ENCODE results near the gene ZNF528.

Gene ZNF528

DNA sequence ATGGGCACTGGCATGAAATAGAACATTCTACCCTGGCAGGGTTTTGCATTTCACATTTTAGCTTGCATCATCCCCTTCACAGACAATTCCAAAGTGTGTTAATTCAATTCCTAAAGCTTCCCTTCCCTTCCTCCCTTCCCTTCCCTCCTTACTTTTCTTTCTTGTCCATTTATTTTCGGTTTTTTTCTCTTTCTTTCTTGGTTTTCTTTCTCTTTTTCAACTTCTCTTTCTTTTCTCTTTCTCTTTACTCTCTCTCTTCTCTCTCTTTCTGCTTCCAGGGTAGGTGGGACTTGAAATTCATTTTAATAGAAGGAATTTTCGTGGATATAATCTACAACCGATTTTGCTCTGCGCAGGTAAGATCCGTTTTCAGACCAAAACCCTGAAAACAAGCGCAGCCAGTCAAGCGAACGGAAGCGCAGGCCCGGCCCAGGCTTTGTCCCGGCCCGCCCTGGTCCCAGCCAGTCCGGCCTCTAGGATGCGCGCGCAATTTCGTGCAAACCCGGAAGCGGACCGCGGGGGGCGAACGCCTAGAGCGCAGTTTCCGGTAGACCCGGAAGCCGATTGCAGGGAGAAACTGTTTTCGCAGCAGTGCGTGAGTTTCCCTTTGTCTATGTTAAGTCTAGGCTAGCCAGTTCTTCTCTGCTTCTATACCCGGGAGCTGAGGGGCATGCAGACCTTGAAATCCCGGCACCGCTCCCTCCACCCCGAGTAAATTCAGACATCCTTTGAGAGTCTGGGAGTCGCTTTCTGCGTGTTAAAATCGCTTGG, at the start of gene ZNF528:
Gene ZNF528, plus strand, starts transcription at position 540 of the 771 bp plus-strand sequence. CDS start 4,165 bp downstream, outside the sequence.
- DNase-seq = peak; percentile 95

- no peak for DNase-seq
Observed at GRCh38 chr19:52351512-52351911, 46.1 kb upstream of the ZNF528 start.

DNA sequence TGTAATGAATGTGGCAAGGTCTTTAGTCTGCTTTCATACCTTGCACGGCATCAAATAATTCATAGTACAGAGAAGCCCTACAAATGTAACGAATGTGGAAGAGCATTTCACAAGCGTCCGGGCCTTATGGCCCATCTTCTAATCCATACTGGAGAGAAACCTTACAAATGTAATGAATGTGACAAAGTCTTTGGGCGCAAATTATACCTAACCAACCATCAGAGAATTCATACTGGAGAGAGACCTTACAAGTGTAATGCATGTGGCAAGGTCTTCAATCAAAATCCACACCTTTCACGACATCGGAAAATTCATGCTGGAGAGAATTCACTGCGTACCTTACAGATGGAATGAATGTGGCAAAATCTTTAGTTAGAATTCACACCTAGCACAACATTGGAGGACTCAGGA, 31.2 kb upstream of the ZNF528 start:
- DNase-seq = no peak

GRCh38 chr19:52369559-52370340, 27.9 kb upstream of the ZNF528 start, which contains the start of gene ZNF880:
Gene ZNF880 (plus strand): TSS chr19:52369923. CDS start chr19:52369966, 43 bp downstream.
- peak; percentile 91 for DNase-seq

GRCh38 chr19:52370341-52370710, 27.3 kb upstream of the ZNF528 start:
- no peak for DNase-seq

DNA sequence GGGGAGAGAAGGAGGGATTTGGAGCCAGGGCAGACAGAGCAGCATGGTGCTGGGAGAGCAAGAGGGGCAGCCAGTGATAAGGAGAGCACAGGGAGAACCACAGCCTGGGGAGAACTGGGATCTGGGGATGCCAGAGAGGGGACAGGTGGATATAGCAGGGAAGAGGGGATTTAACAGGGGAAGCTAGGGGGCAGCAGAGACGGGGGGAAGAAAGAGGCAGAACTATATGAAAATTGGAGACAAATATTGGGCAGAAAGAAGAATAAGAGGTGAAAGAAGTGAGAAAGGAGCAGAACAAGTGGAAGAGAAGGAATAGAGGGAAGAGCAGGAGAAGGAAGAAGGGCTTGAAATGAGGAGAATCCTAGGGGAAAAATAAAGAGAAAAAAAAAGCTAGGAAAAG, 6.5 kb upstream of the ZNF528 start:
- DNase-seq = no peak

- DNase-seq = peak; percentile 7
Observed at GRCh38 chr19:52398081-52398441, 412 bp downstream of the ZNF528 start.

GRCh38 chr19:52410276-52410675, 12.6 kb downstream of the ZNF528 start:
- no peak for DNase-seq

DNA sequence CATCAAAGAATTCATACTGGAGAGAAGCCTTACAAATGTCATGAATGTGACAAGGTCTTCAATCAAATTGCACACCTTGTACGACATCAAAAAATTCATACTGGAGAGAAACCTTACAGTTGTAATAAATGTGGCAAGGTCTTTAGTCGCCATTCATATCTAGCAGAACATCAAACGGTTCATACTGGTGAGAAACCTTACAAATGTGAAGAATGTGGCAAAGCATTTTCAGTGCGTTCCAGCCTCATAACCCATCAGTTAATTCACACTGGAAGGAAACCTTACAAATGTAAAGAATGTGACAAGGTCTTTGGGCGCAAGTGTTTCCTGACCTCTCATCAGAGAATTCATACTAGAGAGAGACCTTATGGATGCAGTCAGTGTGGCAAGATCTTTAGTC, 18.1 kb downstream of the ZNF528 start:
- no peak for DNase-seq

DNA sequence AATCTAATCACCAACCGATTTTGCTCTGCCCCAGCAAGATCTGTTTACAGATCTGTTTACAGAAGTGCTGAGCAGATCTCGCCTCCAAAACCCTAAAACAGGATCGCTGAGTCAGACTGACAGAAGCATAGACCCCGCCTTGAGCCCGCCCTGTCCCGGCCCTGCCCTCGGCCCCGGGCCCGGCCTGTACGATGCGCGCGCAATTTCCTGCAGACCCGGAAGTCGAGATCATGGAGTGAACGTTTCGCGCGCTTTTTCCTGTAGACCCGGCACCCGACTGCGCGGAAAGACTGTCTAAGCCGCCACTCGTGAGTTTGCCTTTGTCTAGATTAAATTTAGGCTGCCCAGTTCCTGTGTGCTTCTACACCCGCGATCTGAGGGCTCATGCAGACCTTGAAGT, 31.3 kb downstream of the ZNF528 start, which contains the start of gene ZNF534:
Gene ZNF534, plus strand, starts transcription at position 212 of the 400 bp plus-strand sequence. CDS start 2,327 bp downstream, outside the sequence.
- no peak for DNase-seq

- no peak for DNase-seq
Observed at GRCh38 chr19:52442179-52442578, 44.5 kb downstream of the ZNF528 start.

GRCh38 chr19:52444506-52444905, 46.9 kb downstream of the ZNF528 start:
- no peak for DNase-seq

GRCh38 chr19:52451241-52451640, 53.6 kb downstream of the ZNF528 start:
- no peak for DNase-seq

- DNase-seq = peak; percentile 52
Observed at GRCh38 chr19:52453324-52454094, 55.9 kb downstream of the ZNF528 start, which contains the start of gene ZNF578. Gene ZNF578 (plus strand): TSS chr19:52453553. CDS start chr19:52501846, 48,293 bp downstream.

- DNase-seq = no peak
Observed at GRCh38 chr19:52464798-52465470, 67.3 kb downstream of the ZNF528 start.

Data from inflammatory macrophage treated with lipopolysaccharide for 4 hours (primary cell).